MV-4-11 (cell line): ENCODE measurements around the gene BAZ1A.
A peak's percentile ranks its signal among the peaks of the same experiment; 100 is the strongest.

ENCODE experiments used
- DNase-seq: peaks from one replicate; lab custom pipeline; 2025; lab: John Stamatoyannopoulos, UW

BAZ1A gene

DNA sequence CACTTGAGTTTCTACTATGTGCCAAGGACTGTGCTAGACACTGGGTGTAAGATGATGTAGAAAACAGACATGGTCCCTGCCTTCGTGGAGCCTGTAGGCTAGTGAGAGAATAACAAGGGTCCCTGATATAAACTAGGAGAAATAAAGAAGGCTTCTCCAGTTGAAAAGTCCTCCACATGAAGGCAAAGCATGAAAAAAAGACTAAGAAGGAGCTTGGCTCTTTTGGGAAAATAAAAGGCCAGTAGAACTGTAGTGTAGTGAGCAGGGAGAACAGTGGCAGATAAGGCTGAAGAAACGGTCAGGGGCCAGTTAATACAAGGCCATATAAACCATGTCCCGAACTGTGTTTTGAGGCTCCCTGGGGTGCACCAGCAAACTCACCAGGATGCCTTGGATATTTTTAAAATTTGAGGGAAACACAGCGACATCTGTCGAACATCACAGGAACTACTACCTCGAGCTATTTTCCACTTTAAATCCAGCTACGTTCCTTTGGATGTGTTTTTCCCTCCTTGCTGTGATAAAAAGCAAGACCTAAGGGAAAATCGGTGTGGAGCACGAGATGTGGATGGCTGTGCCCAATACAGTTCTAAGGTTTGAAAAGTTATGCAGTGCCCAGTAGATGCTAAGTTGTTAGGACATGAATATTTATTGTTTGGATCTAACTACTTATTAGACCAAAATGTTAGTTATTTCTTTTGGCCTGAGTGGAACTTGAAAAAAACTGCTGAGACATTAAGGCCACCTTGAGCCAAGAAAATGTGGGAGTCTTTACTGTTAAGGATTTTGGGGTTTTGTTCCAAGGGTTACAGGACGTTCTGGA lies 152.2 kb downstream of the BAZ1A start:
- peak; percentile 30 for DNase-seq

DNA sequence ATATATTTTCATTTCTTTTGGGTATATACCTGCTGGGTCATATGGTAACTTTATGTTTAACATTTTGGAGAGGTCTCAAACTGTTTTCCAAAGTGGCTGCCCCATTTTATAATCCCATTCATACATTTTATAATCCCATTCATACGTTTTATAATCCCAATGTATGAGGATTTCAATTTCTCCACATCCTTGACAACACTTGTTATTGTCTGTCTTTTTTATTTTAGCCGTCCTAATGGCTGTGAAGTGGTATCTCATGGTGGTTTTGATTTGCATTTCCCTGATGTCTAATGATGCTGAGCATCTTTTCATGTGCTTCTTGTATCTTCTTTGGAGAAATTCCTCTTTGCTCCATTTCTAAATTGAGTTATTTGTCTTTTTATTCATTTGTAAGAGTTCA lies 154.0 kb downstream of the BAZ1A start:
- DNase-seq = no peak

DNA sequence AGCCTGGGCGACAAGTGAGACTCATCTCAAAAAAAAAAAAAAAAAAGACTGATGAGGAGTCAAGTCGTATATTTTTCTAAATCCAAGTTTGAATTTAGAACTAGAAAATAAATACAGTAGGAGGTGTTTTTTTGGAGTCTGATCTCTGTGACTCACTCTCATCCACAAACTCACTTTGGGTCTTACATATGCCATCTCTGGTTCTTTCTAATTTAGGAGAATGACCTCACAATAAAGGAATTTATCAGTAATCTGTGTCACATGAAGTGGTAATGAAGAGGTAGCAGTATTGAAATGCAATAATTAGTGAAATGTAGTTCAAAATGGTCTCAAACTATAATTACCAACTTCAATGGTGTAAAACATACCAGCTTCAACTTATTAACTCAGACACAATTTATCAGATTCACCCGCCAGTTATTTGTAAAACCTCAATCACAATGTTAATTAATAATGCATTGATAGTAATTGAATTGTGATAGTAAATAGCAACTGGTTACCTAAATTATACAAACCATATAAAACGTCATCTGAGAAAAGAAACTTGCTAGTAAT lies 156.3 kb downstream of the BAZ1A start:
- DNase-seq = no peak

DNA sequence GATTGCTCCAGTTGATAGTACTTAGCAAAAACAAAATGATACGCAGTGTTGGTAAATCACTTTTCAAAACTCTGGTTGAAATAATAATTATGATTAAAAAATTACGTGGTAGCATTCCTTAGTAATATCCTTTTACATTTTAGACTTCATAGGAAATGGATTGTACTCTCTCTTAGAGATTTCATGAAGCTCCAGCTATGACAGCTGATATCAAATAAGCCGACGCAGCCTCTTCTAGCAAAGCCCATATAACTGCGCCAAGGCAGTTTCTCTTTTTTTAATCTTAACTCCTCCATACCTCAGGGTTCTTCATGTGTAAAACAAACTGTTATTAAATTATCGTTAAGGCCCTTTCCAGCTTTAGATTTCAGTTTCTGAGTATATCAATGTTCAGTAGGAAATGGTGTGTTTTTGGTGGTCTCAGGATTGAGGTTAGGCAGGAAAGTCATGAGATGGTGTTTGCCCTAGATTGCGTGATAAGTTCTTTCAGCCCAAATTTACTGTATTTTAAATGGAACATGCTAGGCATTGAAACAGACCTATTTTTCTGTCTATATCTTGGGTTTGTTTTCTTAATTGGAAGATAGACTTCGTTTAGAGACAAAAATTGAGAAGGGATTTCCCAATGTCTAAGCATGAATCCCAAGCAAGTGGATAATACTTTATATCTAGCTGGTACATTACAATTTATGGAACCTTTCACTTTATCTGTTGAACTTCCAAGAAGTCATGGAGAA lies 159.9 kb downstream of the BAZ1A start:
- DNase-seq = no peak

DNA sequence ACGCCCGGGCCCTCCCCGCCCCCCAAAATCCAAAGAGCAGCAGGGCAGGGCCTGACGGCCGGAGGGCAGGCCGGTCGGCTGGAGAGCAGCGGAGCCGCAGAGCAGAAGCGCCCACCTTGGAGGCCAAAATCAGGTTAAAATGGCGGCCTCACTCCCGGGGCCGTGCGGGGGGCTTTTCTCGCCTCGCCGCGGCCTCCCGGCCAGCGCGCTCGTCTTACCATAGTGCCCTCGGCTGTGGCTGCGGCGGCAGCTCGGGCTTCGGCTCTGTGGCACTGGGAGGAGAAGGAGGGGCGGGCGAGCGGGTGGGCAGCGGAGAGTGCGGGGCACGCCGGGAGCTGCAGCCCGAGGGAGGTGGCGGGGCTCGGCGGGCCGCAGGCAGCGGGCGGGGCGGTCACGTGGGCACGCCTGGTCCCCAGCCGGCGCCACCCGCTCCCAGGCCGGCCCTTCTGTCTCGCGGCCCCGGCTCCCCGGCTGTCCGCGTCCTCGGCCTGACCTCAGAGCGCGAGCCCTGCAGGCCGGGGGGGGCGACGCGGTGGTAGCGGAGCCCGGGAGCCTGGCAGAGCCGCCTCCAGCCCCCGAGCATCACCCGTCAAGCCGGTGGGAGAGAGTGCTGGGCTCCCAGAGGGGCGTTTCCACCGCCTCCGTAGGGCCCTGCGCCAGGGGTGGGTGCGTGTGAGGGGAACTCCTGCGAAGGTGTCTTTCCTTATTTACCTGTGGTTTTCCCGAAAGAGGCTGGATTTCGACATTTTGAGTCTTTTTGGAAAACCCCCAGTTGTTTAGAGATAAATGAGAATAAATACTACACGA lies 160.6 kb downstream of the BAZ1A start, which contains the start of gene CFL2:
Gene CFL2, minus strand, starts transcription at position 274 of the 807 bp plus-strand sequence. Its CDS starts 53 bp downstream, at position 221.
- DNase-seq = peak; percentile 46

DNA sequence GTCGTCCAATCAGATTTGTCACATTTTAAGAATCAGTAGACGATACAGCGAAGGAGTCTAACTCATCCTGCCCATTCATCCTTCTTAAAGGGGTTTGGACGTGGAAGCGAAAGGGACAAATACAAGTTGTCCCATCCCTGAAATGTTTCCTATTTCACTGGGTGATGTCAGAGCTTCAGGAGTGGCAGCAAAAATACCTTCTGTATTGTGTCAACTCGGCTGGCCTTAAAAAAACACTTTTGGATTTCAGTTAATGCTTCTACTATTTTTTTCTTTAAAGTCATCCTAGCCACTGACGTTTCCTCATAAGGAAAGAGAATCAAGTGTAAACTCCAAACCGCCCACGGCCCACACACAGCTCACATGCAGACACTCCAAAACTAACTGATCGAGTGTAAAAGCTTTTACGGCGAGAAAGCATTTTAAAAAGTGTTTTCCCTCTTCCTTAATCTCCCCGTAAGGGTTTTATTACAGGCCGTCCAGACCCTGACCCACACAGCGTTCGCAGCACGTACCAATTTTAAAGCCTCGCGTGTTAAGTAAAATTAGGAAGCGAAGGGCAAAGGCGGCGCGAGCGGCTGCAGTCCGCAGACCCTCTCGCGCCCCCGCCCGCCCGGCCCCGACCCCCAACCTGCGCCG lies 161.4 kb downstream of the BAZ1A start:
- peak; percentile 27 for DNase-seq

DNA sequence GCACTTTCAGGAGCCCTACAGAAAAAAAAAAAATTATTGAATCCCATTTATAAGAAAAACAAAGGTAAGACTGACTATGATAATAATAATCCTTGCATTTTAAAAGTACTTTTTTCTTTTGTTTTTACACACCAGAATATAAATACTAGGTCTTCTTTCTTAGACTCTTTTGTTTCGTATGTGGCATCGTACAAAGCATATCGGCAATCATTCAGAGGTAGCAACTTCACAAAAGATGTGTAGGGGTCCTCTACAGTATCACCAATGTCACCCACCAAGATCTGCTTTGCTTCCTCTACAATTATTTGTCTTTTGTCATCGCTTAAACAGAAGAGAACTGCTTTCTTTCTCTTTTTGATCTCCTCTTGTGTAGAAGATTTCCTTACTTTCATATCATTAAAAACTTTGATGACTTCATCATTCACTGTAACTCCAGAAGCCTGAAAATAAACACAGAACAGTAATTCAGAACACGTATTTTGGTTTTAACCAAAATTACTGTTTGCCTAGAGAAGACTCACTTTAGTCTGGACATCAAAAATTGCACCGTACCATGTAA lies 162.0 kb downstream of the BAZ1A start:
- DNase-seq = no peak

DNA sequence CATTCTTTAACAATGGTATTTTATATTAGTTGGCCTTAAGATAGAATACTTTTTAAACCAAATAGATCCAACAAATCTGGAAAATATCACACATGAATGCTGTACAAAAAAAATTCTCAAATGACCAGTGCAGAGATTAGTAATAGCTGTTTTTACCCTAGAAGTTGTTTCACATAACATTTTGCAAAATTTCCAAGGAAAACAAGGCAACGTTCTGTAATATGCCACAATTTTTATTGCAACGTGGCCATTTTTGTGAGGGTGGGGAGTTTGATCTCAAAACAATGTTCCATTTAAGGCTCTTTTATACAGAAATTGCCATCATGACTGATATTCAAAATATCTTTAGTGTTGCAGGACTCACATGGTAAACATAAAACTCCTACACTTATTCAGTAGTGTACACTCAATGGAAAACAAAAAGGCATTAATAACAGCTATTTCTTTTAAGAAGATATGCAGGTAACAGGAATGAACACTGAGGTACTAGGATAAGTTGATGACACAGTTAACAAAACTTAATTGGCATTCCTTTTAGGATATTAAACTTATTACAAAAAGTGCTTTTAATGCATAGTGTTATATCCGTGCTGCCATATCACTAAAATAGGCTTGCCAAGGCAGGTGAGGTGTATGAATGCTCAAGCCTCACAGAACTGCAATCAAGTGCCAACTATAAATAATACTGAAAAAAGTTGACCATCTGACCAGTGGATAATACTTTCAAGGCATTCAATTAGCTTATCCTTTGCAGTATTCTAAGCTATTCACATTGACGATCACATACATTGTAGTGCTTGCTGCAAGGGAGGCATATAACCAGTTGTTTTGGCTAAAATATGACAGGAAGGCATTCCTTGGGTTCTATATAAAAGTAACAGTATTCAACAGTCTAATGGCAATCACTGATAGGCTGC lies 163.1 kb downstream of the BAZ1A start:
- no peak for DNase-seq

DNA sequence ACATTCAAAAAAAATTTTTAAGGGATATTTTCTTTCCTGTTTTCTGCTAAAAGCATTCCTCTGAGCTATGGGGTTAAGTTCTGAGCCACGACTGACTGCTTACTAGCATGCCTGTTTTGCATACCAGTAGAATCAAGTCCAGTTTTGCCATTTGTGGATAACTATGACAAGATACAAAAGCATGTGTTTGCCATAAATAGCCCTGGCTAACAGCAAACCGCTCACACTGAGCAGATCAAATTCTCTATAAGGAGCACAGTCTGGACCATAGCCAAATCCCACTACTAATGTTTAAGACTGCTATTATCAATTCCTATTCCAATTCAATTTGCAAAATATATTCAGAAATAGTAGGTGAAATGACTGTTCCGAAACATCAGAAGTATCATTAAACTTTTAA lies 164.0 kb downstream of the BAZ1A start:
- no peak for DNase-seq

DNA sequence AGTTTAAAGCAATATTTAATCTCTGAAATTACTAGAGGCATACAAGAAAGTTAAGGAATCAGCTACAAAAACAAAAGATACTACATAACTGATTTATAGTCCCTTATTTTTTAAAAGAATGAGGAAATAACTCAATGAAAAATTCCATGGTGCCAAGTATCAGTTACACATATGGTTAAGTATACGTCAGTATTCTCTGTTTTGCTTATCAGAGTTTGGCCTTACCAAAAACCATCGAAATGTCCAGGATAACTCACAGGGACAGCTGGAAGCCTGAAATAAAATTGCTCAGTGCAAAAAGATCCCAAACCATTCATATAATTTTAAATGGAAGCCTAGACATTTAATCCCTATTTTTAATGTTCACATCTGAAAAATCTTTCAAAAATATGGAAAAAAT lies 164.4 kb downstream of the BAZ1A start:
- DNase-seq = no peak

DNA sequence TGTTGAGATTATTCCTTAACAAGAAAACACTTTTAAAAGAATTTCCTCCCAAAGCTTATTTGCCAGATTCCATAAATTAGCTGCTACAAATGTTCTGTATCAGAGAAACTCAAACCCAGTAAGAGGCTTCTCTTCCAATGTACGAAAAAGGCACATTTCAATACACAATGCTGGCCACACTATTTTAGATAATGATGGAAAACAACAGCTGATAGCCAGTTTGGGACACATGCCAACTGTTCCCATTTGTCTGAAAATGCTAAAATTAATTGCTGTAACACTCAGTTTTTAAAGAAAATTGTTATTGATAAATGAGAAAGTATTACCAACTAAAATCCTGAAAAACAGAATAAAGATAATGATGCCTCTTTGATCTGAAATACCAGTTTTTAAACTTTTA lies 165.2 kb downstream of the BAZ1A start:
- no peak for DNase-seq

DNA sequence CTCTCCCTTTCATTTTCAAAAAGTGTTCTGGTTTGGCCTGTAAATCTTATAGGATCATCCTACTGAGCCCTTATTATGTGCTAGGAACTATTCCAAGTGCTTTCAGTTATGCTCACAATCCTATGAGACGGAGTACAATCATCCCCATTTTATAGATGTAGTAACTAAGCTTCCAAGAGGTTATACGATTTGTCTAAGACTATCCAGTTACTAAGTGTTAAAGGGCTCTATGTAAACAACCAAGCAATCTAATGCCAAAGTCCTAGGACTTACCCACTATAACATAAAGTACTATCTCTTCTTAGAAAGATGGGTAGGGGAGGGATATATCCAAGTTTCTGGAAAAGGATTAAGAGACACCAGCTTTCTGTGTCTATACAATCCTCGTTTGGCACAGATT lies 167.4 kb downstream of the BAZ1A start:
- DNase-seq = no peak
